Neural progenitor cell (in vitro differentiated cells): ENCODE data around the gene KATNBL1. TPM values are rescaled to one million over a fixed set of nuclear protein-coding genes. Genes with fewer than 3 reads are reported as not detected.

ENCODE experiments used
- DNase-seq: peaks from one replicate; pipeline ENCODE4 v3.0.0-alpha.2; 2016; ENCODE audit warnings: low spot score
- H2AFZ ChIP-seq: fragments of 200-600 bp; sonication (generic); replicated peaks from 2 replicates; pipeline ENCODE4 v1.6.1; 2016; ENCODE audit warnings: antibody characterized with exemption
- H3F3A ChIP-seq: fragments of 200-600 bp; sonication (generic); 2 replicates; pipeline ENCODE4 v1.6.1; 2016; ENCODE audit warnings: antibody characterized with exemption, low read depth
- H3K27ac ChIP-seq: fragments of 200-600 bp; sonication (generic); 2 replicates; pipeline ENCODE4 v1.5.1; 2016; ENCODE audit warnings: mild to moderate bottlenecking
- H3K27me3 ChIP-seq: fragments of 200-600 bp; sonication (generic); 2 replicates; pipeline ENCODE4 v1.6.1; 2016; ENCODE audit warnings: mild to moderate bottlenecking, moderate library complexity
- H3K36me3 ChIP-seq: fragments of 200-600 bp; sonication (generic); 2 replicates; pipeline ENCODE4 v1.5.1; 2016
- H3K4me1 ChIP-seq: fragments of 200-600 bp; sonication (generic); 2 replicates; pipeline ENCODE4 v1.6.1; 2016; ENCODE audit warnings: mixed run types
- H3K4me2 ChIP-seq: fragments of 200-600 bp; sonication (generic); 2 replicates; pipeline ENCODE4 v1.6.1; 2016
- H3K4me3 ChIP-seq: fragments of 200-600 bp; sonication (generic); 2 replicates; pipeline ENCODE4 v1.5.1; 2016
- H3K79me2 ChIP-seq: fragments of 200-600 bp; sonication (generic); 2 replicates; pipeline ENCODE4 v1.6.1; 2016; ENCODE audit warnings: low read depth
- H3K9ac ChIP-seq: fragments of 200-600 bp; sonication (generic); 2 replicates; pipeline ENCODE4 v1.6.1; 2016
- H3K9me3 ChIP-seq: fragments of 200-600 bp; sonication (generic); 2 replicates; pipeline ENCODE4 v1.5.1; 2016; ENCODE audit warnings: low read depth
- H4K20me1 ChIP-seq: fragments of 200-600 bp; sonication (generic); 2 replicates; pipeline ENCODE4 v1.6.1; 2016; ENCODE audit warnings: low read depth
- H3K27ac Mint-ChIP-seq: 3 replicates; pipeline ENCODE4 v1.8.0; 2021; ENCODE audit warnings: mixed read lengths
- H3K27me3 Mint-ChIP-seq: 2 replicates; pipeline ENCODE4 v1.8.0; 2022; ENCODE audit warnings: low read depth, mild to moderate bottlenecking, inconsistent platforms, moderate library complexity, mixed read lengths; ENCODE audit not compliant: insufficient read depth
- H3K36me3 Mint-ChIP-seq: 3 replicates; pipeline ENCODE4 v1.8.0; 2021; ENCODE audit warnings: mixed read lengths
- H3K4me1 Mint-ChIP-seq: 3 replicates; pipeline ENCODE4 v1.8.0; 2021; ENCODE audit warnings: mixed read lengths
- H3K4me3 Mint-ChIP-seq: 3 replicates; pipeline ENCODE4 v1.8.0; 2021; ENCODE audit warnings: mild to moderate bottlenecking, moderate library complexity, mixed read lengths
- H3K9me3 Mint-ChIP-seq: 3 replicates; pipeline ENCODE4 v1.8.0; 2020; ENCODE audit warnings: mixed read lengths
- EZH2 ChIP-seq: fragments of 200-600 bp; sonication (generic); IDR thresholded peaks from 2 replicates; pipeline ENCODE4 v1.6.1; 2017; ENCODE audit warnings: antibody characterized with exemption, mild to moderate bottlenecking, moderate library complexity
- EZH2phosphoT487 ChIP-seq: fragments of 200-600 bp; sonication (generic); IDR thresholded peaks from 2 replicates; pipeline ENCODE4 v1.6.1; 2017; ENCODE audit warnings: antibody characterized with exemption
- total RNA-seq: library from RNA; depleted of rRNA; stranded (reverse); fragments of >200 nt; gene quantifications from 2 replicates; pipeline ENCODE4 v1.2.3, GENCODE V29; 2015; ENCODE audit warnings: low replicate concordance
- TF ChIP-seq, protein P1 (sequence below): fragments of 200-600 bp; sonication (generic); IDR thresholded peaks from 2 replicates; pipeline ENCODE4 v1.5.1; 2017; ENCODE audit warnings: antibody characterized with exemption, mild to moderate bottlenecking

KATNBL1 gene
- total RNA-seq, 1 donor from 2014 or later: 178 TPM

DNA sequence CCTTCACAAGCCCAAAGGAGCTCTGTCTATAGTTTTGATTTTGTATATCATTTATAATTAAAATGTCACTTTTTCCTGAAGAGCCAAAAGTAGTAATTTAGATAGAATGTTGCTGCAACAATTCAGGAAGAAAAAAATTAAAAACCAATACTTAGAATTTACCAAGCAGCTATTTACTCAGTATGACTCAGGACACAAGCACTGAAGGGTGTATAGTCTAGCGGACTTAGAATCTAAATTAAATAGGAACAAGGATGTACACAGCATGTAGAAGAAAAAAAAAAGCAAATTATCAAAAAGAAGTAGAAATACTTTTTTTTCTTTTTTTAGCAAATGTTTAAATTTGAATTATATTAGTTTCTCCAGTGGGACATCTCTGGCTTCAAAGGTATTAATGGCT is 76.4 kb downstream of the KATNBL1 start:
- H3K4me3 Mint-ChIP-seq: no peak overlapping the region
- Histone ChIP-seq H3K9ac (no peak overlapping the region), H3K4me2 (no peak overlapping the region), H3K4me1 (no peaks in the 10 kb centered on the region), H4K20me1 (no peaks in the 10 kb centered on the region), H3K79me2 (no peaks in the 10 kb centered on the region), H3K27ac (no peak overlapping the region), H2AFZ (no peak overlapping the region), H3K27me3 (no peaks in the 10 kb centered on the region), H3F3A (no peaks in the 10 kb centered on the region), H3K4me3 (no peak overlapping the region), H3K9me3 (no peaks in the 10 kb centered on the region), H3K36me3 (no peaks in the 10 kb centered on the region)
- no peak for DNase-seq
- no peak overlapping the region for H3K27ac Mint-ChIP-seq
- TF ChIP-seq EZH2phosphoT487: no peak
- no peak for TF ChIP-seq EZH2
- TF ChIP-seq, protein P1, sequence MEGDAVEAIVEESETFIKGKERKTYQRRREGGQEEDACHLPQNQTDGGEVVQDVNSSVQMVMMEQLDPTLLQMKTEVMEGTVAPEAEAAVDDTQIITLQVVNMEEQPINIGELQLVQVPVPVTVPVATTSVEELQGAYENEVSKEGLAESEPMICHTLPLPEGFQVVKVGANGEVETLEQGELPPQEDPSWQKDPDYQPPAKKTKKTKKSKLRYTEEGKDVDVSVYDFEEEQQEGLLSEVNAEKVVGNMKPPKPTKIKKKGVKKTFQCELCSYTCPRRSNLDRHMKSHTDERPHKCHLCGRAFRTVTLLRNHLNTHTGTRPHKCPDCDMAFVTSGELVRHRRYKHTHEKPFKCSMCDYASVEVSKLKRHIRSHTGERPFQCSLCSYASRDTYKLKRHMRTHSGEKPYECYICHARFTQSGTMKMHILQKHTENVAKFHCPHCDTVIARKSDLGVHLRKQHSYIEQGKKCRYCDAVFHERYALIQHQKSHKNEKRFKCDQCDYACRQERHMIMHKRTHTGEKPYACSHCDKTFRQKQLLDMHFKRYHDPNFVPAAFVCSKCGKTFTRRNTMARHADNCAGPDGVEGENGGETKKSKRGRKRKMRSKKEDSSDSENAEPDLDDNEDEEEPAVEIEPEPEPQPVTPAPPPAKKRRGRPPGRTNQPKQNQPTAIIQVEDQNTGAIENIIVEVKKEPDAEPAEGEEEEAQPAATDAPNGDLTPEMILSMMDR: no peak
- H3K27me3 Mint-ChIP-seq: no peaks in the 10 kb centered on the region
- H3K9me3 Mint-ChIP-seq: no peaks in the 10 kb centered on the region
- H3K36me3 Mint-ChIP-seq: peaks cover 3% of the 10 kb centered on the region
- no peaks in the 10 kb centered on the region for H3K4me1 Mint-ChIP-seq

DNA sequence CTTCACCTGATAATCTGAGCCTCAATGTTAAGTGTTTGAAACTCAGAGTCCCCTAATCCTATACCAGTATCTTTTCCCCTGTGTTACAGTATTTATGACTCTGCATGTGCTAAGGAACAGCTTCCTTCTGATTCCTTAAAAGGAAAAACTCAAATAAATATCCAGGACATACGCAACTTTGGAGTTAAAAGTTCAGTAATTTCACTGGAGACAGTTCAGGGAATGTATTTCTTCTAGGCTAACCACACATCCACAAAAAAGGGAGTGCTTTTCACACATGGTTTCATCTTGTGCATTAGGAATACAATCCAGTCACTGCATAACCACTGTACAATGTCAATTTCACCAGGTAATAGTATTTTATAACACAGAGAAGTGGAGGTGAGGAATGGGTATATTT is 77.0 kb downstream of the KATNBL1 start:
- no peak overlapping the region for H3K27ac Mint-ChIP-seq
- no peak overlapping the region for H3K4me2 ChIP-seq
- H3K9me3 ChIP-seq: no peaks in the 10 kb centered on the region
- H3K27me3 Mint-ChIP-seq: no peaks in the 10 kb centered on the region
- no peaks in the 10 kb centered on the region for H3K4me1 ChIP-seq
- TF ChIP-seq, protein P1: no peak
- no peak for TF ChIP-seq EZH2
- TF ChIP-seq EZH2phosphoT487: no peak
- H3K79me2 ChIP-seq: no peaks in the 10 kb centered on the region
- H3K27ac ChIP-seq: no peak overlapping the region
- no peaks in the 10 kb centered on the region for H3K36me3 Mint-ChIP-seq
- H3K27me3 ChIP-seq: no peaks in the 10 kb centered on the region
- DNase-seq: no peak
- no peak overlapping the region for H3K4me3 Mint-ChIP-seq
- H3F3A ChIP-seq: no peaks in the 10 kb centered on the region
- H3K9ac ChIP-seq: no peak overlapping the region
- no peak overlapping the region for H3K4me3 ChIP-seq
- H3K4me1 Mint-ChIP-seq: no peaks in the 10 kb centered on the region
- no peaks in the 10 kb centered on the region for H3K36me3 ChIP-seq
- no peaks in the 10 kb centered on the region for H3K9me3 Mint-ChIP-seq
- H2AFZ ChIP-seq: no peak overlapping the region
- H4K20me1 ChIP-seq: no peaks in the 10 kb centered on the region

DNA sequence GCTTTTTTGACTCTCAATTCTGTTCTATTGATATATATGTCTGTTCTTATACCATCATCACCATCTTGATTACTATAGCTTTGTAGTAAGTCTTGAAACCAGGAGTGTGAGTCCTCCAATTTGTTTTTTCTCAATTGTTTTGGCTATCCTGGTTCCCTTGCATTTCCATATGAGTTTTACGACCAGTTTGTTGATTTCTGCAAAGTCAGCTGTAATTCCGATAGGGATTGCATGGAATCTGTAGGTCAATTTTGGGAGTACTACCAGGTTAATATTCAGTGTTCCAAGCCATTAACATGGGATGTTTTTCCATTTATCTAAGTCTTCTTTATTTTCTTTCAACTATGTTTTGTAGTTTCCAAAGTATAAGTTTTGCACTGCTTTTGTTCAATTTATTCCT is 81.0 kb downstream of the KATNBL1 start:
- H3K4me1 Mint-ChIP-seq: no peaks in the 10 kb centered on the region
- Histone ChIP-seq H3K27ac (no peak overlapping the region), H3K9ac (no peak overlapping the region), H4K20me1 (no peaks in the 10 kb centered on the region), H3K4me1 (no peaks in the 10 kb centered on the region), H2AFZ (no peak overlapping the region), H3F3A (no peaks in the 10 kb centered on the region), H3K27me3 (no peaks in the 10 kb centered on the region), H3K36me3 (no peaks in the 10 kb centered on the region), H3K4me2 (no peak overlapping the region), H3K4me3 (no peak overlapping the region), H3K9me3 (no peaks in the 10 kb centered on the region), H3K79me2 (no peaks in the 10 kb centered on the region)
- no peak for DNase-seq
- TF ChIP-seq EZH2phosphoT487: no peak
- TF ChIP-seq, protein P1: no peak
- no peak for TF ChIP-seq EZH2
- H3K9me3 Mint-ChIP-seq: no peaks in the 10 kb centered on the region
- H3K27me3 Mint-ChIP-seq: peaks cover 2% of the 10 kb centered on the region
- H3K4me3 Mint-ChIP-seq: no peak overlapping the region
- no peaks in the 10 kb centered on the region for H3K36me3 Mint-ChIP-seq
- no peak overlapping the region for H3K27ac Mint-ChIP-seq

DNA sequence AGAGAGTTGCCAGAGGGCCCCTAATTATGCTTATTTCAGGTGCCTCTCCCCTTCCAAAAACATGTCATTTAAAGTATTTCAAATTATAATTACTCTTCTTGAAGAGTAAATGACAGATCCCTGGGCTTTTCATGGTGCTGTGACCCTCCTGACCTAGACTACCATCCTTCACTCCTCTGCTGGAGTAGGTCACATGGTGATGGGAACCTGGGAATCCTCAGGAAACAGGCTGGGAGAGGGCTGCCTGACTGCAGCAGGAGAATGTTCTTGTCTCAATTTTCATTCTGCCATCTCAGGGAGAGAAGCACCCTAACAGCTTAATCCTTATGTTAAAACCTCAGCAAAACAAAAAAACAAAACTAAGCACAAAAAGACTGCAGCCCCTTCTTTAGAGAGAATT is 83.4 kb downstream of the KATNBL1 start:
- Histone ChIP-seq H3K9me3 (no peaks in the 10 kb centered on the region), H4K20me1 (no peaks in the 10 kb centered on the region), H3K36me3 (no peaks in the 10 kb centered on the region), H3K79me2 (no peaks in the 10 kb centered on the region), H3K27me3 (no peaks in the 10 kb centered on the region), H3K4me3 (no peak overlapping the region), H3K27ac (no peak overlapping the region), H3K4me2 (no peak overlapping the region), H3K9ac (no peak overlapping the region), H3F3A (no peaks in the 10 kb centered on the region), H3K4me1 (no peaks in the 10 kb centered on the region), H2AFZ (no peak overlapping the region)
- Mint-ChIP-seq H3K9me3 (no peaks in the 10 kb centered on the region), H3K36me3 (no peaks in the 10 kb centered on the region), H3K27me3 (peaks cover 2% of the 10 kb centered on the region), H3K27ac (no peak overlapping the region), H3K4me3 (no peak overlapping the region), H3K4me1 (no peaks in the 10 kb centered on the region)
- TF ChIP-seq EZH2phosphoT487: no peak
- TF ChIP-seq EZH2: no peak
- TF ChIP-seq, protein P1: no peak
- peak; percentile 7 for DNase-seq
